Bronchial epithelial cell (primary cell): ENCODE measurements around the gene SLC26A4. TPM values are rescaled to one million over a fixed set of nuclear protein-coding genes. Genes with fewer than 3 reads are reported as not detected.

ENCODE experiments used
- DNase-seq: peaks from one replicate; pipeline ENCODE4 v3.0.0-alpha.2; 2010; ENCODE audit warnings: low read depth
- FAIRE-seq: peaks from 2 replicates; lab custom pipeline; 2011; peaks lifted over from hg19 to GRCh38; lab: Jason Lieb, UNC
- H3K27me3 ChIP-seq: 2 replicates; pipeline ENCODE4 v1.5.1; 2011; ENCODE audit warnings: low read length; ENCODE audit not compliant: control insufficient read depth, insufficient read depth
- H3K36me3 ChIP-seq: 2 replicates; pipeline ENCODE4 v1.5.1; 2011; ENCODE audit warnings: low read length; ENCODE audit not compliant: control insufficient read depth, insufficient read depth
- H3K4me3 ChIP-seq: 2 replicates; pipeline ENCODE4 v1.5.1; 2011; ENCODE audit warnings: mild to moderate bottlenecking, low read depth, low read length, control low read depth
- total RNA-seq: library from RNA; depleted of rRNA; stranded (reverse); fragments of >200 nt; gene quantifications from 2 replicates; pipeline ENCODE4 v1.2.1, GENCODE V29; 2014
- TF ChIP-seq, protein P1 (sequence below): IDR thresholded peaks from 2 replicates; pipeline ENCODE4 v1.5.1; 2011; ENCODE audit warnings: mild to moderate bottlenecking, moderate library complexity, low read length, control low read depth, inconsistent platforms; ENCODE audit not compliant: insufficient read depth, severe bottlenecking

SLC26A4 gene
- total RNA-seq, 1 donor from 2014 or later = 0.53 TPM

DNA sequence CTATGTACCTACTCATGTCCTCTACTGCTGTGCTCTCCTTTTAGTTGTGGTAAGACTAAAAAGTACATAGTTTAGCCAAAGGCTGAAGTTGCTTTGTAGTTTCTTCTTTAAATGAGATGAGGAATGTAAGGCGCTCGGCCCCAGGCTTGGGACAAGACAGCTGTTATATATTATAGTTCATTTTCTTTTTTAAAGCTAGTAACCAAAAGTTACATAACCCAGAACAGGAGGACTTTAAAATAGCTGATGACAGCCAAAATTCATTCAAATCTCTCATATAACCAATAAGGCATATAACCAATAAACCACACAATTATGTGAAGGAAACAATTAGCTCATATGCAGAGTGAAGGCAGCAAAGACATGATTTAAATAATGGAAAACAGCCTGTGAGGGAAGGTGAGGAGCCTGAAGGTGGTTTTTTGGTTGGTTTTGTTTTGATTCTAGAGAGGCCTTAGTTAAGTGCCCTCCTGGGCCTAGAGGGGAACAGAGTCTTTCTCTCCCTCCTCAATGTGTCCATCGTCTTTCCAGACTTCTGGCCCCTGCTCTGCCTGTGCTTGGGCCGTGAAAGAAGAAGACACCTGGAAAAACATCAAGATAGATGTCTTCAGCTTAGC, 35.8 kb downstream of the SLC26A4 start:
- no peak for FAIRE-seq
- TF ChIP-seq, protein P1, sequence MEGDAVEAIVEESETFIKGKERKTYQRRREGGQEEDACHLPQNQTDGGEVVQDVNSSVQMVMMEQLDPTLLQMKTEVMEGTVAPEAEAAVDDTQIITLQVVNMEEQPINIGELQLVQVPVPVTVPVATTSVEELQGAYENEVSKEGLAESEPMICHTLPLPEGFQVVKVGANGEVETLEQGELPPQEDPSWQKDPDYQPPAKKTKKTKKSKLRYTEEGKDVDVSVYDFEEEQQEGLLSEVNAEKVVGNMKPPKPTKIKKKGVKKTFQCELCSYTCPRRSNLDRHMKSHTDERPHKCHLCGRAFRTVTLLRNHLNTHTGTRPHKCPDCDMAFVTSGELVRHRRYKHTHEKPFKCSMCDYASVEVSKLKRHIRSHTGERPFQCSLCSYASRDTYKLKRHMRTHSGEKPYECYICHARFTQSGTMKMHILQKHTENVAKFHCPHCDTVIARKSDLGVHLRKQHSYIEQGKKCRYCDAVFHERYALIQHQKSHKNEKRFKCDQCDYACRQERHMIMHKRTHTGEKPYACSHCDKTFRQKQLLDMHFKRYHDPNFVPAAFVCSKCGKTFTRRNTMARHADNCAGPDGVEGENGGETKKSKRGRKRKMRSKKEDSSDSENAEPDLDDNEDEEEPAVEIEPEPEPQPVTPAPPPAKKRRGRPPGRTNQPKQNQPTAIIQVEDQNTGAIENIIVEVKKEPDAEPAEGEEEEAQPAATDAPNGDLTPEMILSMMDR = no peak
- Histone ChIP-seq H3K4me3 (no peak overlapping the region), H3K27me3 (peaks cover 2% of the 10 kb centered on the region), H3K36me3 (no peaks in the 10 kb centered on the region)
- no peak for DNase-seq

DNA sequence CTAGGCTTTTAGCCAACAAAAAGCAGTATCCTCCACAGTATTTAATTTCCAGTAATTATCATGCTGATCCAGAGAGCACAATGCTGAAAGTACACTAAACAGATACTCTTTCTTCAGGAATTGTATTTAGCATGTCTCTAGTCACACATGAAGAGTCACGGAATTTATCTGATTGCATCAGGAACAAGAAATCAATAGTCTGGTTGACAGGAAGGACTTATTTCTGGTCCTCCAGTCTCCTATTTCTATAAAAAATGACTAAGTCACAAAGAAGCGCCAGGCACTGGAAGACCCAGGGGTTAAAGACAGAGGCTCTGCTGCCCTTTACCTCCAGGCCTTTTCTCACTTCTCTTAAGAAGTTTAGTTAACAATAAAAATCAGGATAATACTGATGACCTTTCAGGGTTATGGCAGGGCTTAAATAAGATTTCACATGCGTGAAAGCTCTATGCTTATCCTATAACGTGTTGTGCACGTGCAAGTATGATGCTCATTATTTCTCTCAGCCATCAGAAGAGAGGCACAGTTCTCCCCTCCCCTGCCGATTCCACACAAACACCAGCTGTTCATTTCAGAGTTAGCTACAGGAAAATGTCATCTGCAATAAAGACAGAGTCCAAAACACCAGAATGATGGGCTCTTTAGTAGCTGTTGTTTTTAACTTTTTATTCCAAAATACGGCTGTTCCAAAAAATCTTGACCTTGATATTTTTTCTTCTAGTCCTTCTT, 36.9 kb downstream of the SLC26A4 start:
- FAIRE-seq (no peak), DNase-seq (no peak)
- Histone ChIP-seq H3K27me3 (no peaks in the 10 kb centered on the region), H3K36me3 (no peaks in the 10 kb centered on the region), H3K4me3 (no peak overlapping the region)
- TF ChIP-seq, protein P1 = no peak

DNA sequence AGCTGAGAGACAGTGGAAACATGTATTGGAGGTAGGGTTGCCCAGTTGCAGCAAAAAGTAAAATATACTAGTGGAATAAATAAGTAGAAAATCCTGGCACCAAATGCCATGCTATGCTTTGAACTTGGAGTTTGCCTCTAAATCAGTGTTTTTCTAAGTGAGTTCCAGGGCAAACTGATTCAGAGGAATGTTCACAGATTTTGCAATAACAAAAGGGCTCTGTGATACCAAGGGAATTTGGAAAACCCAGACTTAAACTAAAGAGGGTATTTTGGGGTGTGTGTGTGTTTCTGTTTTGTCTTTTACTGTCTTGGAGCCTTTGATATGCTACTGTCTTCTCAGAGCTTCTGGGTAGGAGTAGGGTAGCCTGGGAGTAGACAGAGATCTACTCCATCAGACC, 39.9 kb downstream of the SLC26A4 start:
- H3K4me3 ChIP-seq = no peak overlapping the region
- H3K27me3 ChIP-seq = no peaks in the 10 kb centered on the region
- DNase-seq = no peak
- TF ChIP-seq, protein P1 = no peak
- no peaks in the 10 kb centered on the region for H3K36me3 ChIP-seq
- no peak for FAIRE-seq

DNA sequence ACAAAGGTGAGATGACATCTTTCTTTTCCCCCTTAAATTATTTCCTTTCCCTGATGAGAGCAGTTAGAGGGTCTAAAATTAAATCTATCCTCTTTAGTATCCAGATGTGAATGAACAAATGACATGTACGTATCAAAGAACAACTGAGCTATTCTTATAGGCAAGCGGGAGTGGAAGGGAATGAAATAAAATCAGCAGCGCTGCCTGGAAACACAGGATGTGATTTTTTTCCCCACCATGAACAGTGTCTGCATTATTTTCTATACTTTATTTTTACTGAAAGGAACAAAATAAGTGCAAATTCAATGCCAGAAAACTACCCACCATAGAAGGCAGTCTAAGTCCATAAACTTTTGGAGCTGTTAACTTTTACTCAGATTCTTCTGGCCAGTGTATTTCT, 40.6 kb downstream of the SLC26A4 start:
- FAIRE-seq (no peak), DNase-seq (no peak)
- Histone ChIP-seq H3K36me3 (no peaks in the 10 kb centered on the region), H3K4me3 (no peak overlapping the region), H3K27me3 (no peaks in the 10 kb centered on the region)
- TF ChIP-seq, protein P1 = no peak

DNA sequence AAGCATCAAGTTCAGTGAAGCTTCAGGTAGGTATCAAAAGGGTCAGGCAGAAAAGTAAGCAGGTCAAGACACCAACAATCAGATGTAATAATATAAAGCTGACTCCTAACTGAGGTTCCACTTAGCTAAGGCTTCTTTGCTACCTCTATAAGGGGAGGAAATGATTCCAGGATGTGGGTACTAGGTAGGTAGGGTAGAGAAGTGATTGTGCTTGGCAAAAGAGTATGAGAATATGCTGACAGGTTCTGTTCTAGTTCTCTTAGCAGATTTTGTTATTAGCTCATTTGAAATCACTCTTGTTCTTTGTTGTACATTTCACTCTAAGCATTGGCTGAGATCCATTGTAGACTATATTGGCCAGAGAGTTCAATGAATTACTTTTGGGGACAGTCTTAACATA, 42.6 kb downstream of the SLC26A4 start:
- H3K27me3 ChIP-seq = no peaks in the 10 kb centered on the region
- no peak for DNase-seq
- FAIRE-seq = no peak
- no peaks in the 10 kb centered on the region for H3K36me3 ChIP-seq
- TF ChIP-seq, protein P1 = no peak
- no peak overlapping the region for H3K4me3 ChIP-seq

DNA sequence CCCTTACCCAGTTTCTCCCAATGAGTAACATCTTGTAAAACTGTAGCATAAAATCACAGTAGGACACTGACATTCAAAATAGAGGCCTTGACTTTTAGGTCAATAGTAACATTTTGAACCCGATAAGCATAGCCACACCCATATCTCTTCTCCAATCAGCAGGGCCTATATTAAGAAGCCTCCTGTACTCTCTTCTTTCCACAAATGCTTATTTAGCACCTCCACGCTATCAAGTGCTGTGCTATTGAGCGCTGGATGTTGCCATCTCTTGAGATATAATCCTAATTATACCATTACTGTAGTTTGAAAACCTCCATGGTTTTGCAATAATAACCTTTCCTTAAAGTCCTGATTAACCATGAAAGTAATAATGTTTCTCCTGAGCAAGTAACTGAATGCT, 43.2 kb downstream of the SLC26A4 start:
- no peaks in the 10 kb centered on the region for H3K27me3 ChIP-seq
- DNase-seq (no peak), FAIRE-seq (no peak)
- no peak overlapping the region for H3K4me3 ChIP-seq
- no peaks in the 10 kb centered on the region for H3K36me3 ChIP-seq
- TF ChIP-seq, protein P1 = no peak
